HEK293T (cell line): ENCODE results near the gene UCN.

ENCODE experiments used
- ARNT ChIP-seq: fragments of 450-650 bp; IDR thresholded peaks from 2 replicates; pipeline ENCODE4 v1.6.1; 2017; ENCODE audit warnings: mild to moderate bottlenecking
- BHLHE40 ChIP-seq: fragments of 450-650 bp; IDR thresholded peaks from 2 replicates; pipeline ENCODE4 v1.6.1; 2016; ENCODE audit warnings: mild to moderate bottlenecking, moderate library complexity, borderline replicate concordance
- FOXK2 ChIP-seq: fragments of 450-650 bp; IDR thresholded peaks from 2 replicates; pipeline ENCODE4 v1.6.1; 2016; ENCODE audit warnings: mild to moderate bottlenecking
- FOXM1 ChIP-seq: fragments of 450-650 bp; IDR thresholded peaks from 2 replicates; pipeline ENCODE4 v1.6.1; 2017; ENCODE audit warnings: mild to moderate bottlenecking, borderline replicate concordance
- HDGF ChIP-seq: fragments of 450-650 bp; IDR thresholded peaks from 2 replicates; pipeline ENCODE4 v1.6.1; 2017; ENCODE audit warnings: antibody characterized with exemption, borderline replicate concordance
- TF ChIP-seq, protein P1 (sequence below): fragments of 450-650 bp; IDR thresholded peaks from 2 replicates; pipeline ENCODE4 v1.6.1; 2016

DNA sequence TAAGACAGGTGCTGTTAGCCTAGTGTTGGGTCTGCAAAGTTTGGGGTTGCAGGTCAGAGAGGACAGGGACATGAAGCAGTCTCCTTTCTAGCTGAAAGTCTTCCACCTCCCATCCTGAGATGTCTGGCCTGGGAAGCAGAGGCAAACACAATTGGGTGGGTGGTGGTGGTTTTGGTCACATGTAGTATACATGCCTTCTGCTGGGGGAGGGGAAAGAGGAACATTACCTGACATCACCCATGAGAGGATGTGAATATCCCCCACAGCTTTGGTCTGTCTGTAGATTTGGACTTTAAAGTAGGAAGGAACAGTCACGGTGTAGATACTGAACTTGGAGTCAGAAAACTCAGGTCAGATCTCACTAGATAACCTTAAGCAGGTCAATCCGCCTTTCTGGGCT lies 37.6 kb downstream of the UCN start:
- TF ChIP-seq FOXM1: no peak
- TF ChIP-seq HDGF: no peak
- TF ChIP-seq, protein P1, sequence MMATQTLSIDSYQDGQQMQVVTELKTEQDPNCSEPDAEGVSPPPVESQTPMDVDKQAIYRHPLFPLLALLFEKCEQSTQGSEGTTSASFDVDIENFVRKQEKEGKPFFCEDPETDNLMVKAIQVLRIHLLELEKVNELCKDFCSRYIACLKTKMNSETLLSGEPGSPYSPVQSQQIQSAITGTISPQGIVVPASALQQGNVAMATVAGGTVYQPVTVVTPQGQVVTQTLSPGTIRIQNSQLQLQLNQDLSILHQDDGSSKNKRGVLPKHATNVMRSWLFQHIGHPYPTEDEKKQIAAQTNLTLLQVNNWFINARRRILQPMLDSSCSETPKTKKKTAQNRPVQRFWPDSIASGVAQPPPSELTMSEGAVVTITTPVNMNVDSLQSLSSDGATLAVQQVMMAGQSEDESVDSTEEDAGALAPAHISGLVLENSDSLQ: no peak
- TF ChIP-seq ARNT: no peak
- TF ChIP-seq FOXK2: no peak
- TF ChIP-seq BHLHE40: no peak
